Endothelial cell of umbilical vein (primary cell): ENCODE data around the gene MOB3C.

Experiments used
- EZH2 ChIP-seq: IDR thresholded peaks from 2 replicates; pipeline ENCODE4 v1.6.1; 2012; ENCODE audit warnings: borderline replicate concordance, low read depth, mild to moderate bottlenecking, moderate library complexity, low read length, inconsistent platforms; ENCODE audit not compliant: severe bottlenecking
- POLR2A ChIP-seq: IDR thresholded peaks from 2 replicates; pipeline ENCODE4 v1.6.1; 2012; ENCODE audit warnings: low read depth, mild to moderate bottlenecking, control low read depth, low read length
- TF ChIP-seq, protein P1 (sequence below), 2 donors: IDR thresholded peaks; 1 replicate in 1 of 2; 2 replicates in 1 of 2; pipeline ENCODE4 v1.5.1; 2011; ENCODE audit warnings: low read length in 2 of 2, mild to moderate bottlenecking in 2 of 2, moderate library complexity in 2 of 2, control low read depth in 1 of 2, inconsistent platforms in 1 of 2, low read depth in 1 of 2; ENCODE audit not compliant: insufficient read depth in 1 of 2; ENCODE audit errors: extremely low read depth in 1 of 2

DNA sequence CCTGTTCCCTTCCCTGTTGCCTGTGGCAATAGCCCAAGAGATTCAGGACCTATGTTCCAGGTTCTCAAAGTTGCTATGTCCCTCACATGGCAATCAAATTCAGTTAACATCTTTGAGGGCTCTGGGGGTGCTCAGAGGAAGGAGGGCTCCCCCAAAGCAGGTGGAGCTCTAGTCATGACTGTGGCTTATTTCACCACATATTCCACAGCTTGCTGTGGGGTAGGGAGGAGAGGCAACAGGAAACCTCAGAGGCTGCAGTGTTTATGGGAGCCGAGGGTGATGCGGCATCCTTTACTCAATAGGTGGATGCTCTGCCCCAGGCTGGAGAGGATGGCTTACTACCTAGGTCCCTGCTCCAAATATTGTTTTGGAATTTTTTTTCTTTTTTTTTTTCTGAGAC is 11.4 kb downstream of the MOB3C start:
- TF ChIP-seq, protein P1, sequence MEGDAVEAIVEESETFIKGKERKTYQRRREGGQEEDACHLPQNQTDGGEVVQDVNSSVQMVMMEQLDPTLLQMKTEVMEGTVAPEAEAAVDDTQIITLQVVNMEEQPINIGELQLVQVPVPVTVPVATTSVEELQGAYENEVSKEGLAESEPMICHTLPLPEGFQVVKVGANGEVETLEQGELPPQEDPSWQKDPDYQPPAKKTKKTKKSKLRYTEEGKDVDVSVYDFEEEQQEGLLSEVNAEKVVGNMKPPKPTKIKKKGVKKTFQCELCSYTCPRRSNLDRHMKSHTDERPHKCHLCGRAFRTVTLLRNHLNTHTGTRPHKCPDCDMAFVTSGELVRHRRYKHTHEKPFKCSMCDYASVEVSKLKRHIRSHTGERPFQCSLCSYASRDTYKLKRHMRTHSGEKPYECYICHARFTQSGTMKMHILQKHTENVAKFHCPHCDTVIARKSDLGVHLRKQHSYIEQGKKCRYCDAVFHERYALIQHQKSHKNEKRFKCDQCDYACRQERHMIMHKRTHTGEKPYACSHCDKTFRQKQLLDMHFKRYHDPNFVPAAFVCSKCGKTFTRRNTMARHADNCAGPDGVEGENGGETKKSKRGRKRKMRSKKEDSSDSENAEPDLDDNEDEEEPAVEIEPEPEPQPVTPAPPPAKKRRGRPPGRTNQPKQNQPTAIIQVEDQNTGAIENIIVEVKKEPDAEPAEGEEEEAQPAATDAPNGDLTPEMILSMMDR (IDR thresholded peaks at IDR 0.05; ENCODE audit: extremely low read depth in 1 of 2, insufficient read depth in 1 of 2, low read depth in 1 of 2, low read length in 2 of 2) = no peak
- TF ChIP-seq POLR2A = no peak
- TF ChIP-seq EZH2 = no peak
